ENCODE data around the gene LAMC2.

DNA sequence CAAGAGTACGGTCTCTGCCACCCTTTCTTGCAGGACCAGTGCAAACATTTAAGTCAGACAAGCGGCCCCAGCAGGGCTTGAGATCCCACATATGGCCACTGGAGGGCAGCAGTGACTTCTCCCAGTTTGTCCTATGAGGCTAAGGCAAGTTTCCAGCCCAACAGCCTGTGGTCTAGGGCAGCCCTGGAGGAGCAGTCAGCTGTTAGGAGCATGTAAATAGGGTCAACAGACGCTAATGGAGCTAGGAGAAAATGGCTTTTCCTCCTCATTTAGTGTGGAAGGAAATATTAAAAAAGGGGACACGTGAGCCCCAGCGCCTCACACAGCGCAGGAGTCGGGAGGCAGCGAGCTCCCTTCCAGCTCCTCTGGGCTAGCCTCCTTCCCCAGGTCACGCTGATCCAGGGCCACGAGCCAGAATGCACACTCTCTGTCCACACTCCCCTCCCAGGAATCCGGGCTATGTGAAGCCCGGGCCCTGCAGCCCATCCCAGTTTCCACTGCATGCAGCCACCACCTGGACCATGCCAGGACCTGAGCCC is 95.6 kb downstream of the LAMC2 start:
- TF ChIP-seq, protein P1, sequence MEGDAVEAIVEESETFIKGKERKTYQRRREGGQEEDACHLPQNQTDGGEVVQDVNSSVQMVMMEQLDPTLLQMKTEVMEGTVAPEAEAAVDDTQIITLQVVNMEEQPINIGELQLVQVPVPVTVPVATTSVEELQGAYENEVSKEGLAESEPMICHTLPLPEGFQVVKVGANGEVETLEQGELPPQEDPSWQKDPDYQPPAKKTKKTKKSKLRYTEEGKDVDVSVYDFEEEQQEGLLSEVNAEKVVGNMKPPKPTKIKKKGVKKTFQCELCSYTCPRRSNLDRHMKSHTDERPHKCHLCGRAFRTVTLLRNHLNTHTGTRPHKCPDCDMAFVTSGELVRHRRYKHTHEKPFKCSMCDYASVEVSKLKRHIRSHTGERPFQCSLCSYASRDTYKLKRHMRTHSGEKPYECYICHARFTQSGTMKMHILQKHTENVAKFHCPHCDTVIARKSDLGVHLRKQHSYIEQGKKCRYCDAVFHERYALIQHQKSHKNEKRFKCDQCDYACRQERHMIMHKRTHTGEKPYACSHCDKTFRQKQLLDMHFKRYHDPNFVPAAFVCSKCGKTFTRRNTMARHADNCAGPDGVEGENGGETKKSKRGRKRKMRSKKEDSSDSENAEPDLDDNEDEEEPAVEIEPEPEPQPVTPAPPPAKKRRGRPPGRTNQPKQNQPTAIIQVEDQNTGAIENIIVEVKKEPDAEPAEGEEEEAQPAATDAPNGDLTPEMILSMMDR (IDR thresholded peaks at IDR 0.05; ENCODE audit: insufficient read depth, low read length, poor library complexity, severe bottlenecking) = peak; percentile 83
- TF ChIP-seq EZH2phosphoT487 (conservative IDR thresholded peaks at IDR 0.05; ENCODE audit: low read length) = no peak

Measured in SU-DHL-6 (cell line).